Inflammatory macrophage (primary cell): ENCODE results near the gene SCAF1.
A peak's percentile ranks its signal among the peaks of the same experiment; 100 is the strongest.

Experiments used
- DNase-seq, 2 donors: peaks; one replicate each; pipeline ENCODE4 v3.0.0-alpha.2; 2020 to 2022
- total RNA-seq, 18 experiments: gene quantifications; one replicate each; lab custom pipeline; 2026; ENCODE audit warnings: mixed read lengths in 6 of 18, inconsistent platforms in 2 of 18; lab: John Stamatoyannopoulos, UW

SCAF1 gene, protein sequence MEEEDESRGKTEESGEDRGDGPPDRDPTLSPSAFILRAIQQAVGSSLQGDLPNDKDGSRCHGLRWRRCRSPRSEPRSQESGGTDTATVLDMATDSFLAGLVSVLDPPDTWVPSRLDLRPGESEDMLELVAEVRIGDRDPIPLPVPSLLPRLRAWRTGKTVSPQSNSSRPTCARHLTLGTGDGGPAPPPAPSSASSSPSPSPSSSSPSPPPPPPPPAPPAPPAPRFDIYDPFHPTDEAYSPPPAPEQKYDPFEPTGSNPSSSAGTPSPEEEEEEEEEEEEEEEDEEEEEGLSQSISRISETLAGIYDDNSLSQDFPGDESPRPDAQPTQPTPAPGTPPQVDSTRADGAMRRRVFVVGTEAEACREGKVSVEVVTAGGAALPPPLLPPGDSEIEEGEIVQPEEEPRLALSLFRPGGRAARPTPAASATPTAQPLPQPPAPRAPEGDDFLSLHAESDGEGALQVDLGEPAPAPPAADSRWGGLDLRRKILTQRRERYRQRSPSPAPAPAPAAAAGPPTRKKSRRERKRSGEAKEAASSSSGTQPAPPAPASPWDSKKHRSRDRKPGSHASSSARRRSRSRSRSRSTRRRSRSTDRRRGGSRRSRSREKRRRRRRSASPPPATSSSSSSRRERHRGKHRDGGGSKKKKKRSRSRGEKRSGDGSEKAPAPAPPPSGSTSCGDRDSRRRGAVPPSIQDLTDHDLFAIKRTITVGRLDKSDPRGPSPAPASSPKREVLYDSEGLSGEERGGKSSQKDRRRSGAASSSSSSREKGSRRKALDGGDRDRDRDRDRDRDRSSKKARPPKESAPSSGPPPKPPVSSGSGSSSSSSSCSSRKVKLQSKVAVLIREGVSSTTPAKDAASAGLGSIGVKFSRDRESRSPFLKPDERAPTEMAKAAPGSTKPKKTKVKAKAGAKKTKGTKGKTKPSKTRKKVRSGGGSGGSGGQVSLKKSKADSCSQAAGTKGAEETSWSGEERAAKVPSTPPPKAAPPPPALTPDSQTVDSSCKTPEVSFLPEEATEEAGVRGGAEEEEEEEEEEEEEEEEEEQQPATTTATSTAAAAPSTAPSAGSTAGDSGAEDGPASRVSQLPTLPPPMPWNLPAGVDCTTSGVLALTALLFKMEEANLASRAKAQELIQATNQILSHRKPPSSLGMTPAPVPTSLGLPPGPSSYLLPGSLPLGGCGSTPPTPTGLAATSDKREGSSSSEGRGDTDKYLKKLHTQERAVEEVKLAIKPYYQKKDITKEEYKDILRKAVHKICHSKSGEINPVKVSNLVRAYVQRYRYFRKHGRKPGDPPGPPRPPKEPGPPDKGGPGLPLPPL
- total RNA-seq = 6.8 to 43.1 (median 20.8) reads per million in 18 experiments

DNA sequence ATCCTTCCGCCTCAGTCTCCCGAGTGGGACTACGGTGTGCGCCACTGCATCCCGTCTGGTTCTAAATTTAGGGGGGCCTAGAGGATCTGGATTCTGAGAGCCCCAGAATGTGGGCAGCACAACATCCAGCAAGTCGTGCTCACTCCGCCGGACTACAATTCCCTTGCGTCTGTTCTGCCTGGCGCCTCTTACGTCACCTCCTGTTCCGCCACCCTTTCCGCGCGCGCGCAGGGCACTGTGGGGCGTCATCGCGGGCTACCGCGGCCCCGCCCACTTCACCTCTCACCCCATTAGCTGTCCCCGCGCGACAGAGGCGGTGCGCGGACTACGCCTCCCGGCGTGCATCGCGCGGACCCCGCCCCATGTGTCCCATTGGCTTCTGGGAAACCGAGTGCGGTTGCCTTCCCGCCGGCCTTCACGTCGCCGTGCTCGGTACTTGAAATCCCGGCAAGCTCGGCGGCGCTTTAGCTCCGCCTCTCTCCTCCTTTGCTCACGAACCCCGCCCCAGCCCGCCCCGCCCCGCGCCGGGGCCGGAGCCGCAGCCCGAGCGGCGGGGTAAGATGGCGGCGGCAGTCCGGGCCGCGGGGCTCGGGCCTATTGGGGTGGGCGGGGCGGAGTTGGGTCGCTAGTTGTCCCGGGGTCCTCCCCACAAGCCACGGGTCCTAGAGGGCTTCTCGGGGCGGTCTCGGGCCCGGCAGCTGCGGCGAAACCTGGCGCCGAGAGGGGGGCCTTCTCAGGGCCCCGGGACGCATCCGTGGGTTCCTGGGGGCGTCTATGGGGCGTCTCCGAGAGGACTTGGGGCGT, at the start of gene SCAF1:
Gene SCAF1, plus strand, starts transcription at position 522 of the 804 bp plus-strand sequence. CDS start 2,818 bp downstream, outside the sequence.
- DNase-seq = peak; percentile 100

DNA sequence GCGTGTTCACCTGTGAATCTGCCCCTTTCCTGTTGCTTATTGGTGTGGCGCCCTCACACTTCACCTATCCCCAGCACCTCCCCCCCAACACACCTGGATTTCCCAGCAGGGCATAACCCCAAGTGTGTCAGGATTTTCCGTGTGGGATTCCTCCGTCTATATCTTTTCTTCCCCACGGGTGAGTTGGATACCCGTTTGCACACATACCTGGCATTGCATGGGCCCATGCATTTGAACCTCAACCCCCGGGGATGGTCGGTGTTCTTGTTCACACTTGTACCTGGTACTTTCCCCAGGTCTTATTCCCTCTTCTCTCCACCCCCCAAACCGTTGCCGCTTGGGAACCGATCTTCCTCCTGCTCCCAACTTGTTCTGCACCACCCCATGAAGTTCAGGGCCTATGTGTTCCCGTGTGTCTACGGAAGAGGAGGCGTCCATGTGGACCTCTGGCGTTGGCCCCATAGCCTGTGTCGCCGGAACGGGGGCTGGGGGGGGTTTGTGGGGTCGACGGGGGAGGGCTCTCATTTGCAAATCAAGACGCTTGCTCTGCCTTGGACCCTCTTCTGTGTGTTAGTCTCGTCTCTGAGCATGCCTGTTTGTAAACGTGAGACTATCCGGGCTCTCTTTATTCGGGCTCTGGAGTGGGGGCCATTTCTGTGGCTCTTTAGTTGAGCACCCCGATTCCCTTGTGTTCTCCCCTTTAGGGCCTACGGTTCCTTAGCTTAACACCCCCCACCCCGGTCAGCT, 49.4 kb upstream of the SCAF1 start:
- DNase-seq = no peak

DNA sequence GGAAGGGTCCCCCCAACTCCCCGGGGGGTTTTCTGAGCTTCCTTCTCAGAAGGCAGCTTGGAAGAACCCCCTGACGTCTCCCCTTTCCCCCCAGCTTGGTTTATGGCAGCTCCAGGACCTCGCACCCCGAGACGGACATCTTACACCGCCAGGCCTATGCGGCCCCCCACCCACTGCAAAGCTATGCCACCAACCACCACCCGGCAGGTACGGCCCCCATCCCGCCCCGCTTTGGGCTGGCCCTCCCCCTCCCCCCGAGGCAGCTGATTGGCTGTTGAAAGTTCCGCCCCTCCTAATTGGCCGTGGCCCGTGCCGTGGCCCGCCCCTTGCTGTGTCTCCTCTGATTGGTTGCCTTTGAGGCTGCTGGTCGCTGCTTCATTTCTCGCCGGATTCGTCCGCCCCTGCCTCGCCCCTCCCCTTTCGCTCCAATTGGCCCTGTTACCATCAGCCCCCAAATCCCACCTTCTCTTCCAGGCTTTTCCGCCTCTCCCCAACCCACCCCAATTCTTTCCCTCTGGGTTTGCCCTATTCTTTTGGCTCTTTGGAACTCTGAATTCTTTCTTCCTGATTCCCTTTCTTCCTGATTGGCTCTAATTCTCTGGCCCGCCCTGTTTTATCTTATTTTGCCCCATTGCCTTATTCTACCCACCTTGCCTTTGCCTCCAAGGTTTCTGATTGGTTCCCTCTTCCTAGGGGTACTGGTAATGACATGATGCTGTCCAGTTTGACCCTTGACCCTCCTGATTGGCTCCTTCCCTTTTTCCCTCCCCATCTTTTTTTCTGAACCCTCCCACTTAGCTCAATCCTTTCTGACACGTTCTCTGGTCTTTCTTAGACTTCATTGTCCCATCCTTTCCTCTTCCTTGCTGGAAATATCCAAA, 48.5 kb upstream of the SCAF1 start:
- DNase-seq = peak; percentile 81 to 86

DNA sequence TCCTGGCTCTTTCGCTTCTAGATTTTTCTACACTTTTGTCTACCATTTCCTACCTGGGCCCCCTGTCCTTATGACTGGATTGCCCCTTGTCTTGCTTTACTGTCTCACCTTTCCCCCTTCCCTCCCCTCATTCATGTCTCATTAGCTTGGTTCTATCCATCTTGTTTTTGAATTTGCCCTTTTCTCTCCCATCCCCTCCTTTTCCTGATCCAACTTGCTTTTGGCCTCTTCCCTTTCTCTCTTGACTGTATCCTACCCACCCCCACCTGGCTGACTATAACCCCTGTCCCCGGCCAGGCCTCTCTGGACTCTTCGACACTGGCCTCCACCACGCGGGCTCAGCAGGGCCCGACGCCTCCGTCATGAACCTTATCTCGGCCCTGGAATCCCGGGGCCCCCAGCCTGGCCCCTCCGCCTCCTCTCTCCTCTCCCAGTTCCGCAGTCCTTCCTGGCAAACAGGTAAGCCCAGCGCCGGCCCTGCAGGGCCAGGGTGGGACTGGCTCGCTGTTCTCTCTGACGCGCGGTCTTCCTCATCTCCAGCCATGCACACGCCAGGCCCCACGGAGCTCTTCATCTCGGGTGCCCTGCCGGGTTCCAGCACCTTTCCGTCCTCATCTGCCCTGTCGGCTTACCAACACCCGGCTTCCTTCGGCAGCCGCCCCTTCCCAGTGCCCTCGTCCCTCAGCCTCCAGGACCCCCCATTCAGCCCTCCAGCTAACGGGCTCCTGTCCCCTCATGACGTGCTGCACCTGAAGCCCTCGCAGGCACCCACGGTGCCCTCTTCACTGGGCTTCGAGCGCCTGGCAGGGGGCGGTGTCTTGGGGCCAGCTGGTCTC, 47.6 kb upstream of the SCAF1 start:
- DNase-seq = no peak

DNA sequence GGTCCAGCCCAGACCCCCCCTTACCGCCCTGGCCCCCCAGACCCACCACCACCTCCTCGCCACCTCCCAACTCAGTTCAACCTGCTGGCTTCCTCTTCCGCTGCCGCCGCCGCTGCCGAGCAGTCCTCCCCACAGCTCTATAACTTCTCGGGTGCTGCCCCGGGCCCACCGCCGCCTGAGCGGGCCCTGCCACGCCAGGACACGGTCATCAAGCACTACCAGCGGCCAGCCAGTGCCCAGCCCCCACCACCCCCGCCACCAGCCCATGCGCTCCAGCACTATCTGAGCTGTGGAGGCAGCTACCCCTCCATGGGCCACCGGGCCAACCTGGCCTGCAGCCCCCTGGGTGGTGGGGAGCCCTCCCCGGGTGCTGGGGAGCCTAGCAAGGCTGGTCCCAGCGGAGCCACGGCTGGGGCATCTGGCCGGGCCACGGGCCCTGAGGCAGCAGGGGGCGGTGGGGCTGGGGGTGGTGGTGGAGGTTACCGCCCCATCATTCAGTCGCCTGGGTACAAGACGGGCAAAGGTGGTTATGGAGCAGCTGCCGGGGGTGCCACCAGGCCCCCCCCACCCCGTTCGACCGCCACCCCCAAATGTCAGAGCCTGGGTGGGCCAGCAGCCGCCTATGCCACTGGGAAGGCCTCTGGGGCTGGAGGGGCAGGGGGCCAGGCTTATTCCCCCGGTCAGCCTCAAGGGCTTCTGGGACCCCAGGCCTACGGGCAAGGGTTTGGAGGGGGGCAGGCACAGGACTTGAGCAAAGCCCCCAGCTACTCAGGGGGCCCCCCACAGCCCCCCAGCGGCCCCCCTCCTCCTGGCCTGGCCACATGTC, 46.8 kb upstream of the SCAF1 start:
- DNase-seq = no peak

DNA sequence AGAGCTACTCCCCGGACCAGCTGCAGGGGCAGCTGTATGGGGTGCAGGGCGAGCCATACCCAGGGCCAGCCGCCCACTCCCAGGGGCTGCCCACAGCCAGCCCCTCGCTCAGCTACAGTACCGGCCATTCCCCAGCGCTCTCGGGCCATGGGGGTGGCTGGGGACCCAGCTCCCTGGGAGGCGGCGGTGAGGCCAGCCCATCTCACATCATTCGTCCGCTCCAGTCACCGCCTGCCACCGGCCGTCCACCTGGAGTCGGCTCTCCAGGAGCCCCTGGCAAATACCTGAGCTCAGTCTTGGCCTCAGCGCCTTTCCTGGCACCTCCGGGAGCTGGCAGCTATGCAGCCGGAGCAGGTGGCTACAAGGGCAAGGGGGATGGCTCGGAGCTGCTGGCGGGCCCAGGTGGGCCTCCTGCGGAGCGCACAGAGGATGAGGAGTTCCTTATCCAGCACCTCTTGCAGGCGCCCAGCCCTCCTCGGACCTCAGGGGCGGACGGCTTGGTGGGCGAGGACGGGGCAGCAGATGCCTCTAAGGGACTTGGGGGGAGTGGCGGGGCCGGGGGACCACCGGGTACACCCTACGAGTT, 46.1 kb upstream of the SCAF1 start:
- no peak for DNase-seq

DNA sequence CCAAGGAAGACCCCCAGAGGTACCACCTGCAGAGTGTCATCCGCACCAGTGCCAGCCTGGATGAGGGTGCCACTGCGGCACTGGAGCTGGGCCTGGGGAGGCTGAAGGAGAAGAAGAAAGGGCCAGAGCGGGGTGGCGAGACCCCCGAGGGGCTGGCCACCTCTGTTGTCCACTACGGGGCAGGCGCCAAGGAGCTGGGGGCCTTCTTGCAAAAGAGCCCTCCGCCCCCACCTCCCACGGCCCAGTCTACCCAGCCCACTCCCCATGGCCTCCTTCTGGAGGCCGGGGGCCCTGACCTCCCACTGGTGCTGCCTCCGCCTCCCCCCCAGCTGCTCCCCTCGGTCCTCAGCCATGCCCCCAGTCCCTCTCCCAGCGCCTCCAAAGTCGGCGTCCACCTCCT, 45.6 kb upstream of the SCAF1 start:
- no peak for DNase-seq

- DNase-seq = no peak
Observed at GRCh38 chr19:49596954-49597702, 44.9 kb upstream of the SCAF1 start.

DNA sequence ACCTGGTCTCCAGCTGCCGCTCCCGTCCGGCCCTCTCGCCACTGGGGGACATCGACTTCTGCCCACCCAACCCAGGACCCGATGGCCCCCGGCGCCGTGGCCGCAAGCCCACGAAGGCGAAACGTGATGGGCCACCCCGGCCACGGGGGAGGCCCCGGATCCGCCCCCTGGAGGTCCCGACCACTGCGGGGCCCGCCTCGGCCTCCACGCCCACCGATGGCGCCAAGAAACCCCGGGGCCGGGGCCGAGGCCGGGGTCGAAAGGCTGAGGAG, 44.4 kb upstream of the SCAF1 start:
- no peak for DNase-seq

DNA sequence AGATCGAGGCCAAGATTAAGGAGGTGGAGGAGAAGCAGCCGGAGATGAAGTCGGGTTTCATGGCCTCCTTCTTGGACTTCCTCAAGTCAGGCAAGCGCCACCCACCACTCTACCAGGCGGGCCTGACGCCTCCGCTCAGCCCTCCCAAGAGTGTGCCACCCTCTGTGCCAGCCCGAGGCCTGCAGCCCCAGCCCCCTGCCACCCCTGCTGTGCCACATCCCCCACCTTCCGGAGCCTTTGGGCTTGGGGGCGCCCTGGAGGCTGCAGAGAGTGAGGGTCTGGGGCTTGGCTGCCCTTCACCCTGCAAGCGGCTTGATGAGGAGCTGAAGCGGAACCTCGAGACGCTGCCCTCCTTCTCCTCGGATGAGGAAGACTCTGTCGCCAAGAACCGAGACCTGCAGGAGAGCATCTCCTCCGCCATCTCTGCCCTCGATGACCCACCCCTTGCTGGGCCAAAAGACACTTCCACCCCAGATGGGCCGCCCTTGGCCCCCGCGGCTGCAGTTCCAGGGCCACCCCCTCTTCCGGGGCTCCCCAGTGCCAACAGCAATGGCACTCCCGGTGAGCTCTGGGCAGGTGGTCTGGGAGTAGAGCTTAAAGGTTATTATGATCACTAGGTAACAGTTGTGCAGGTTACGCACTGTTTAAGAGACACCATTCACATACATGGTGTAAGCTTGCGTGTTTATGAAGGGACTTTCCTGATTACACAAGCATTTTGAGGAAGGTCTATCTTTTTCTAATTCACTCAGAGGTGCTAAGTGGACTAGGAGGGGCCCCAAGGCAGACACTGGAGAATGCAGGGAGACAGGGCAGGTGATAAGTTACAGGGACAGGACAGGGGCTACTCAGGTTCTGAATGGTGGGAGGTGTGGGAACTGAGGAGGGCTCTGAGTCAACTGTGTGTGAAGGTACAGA, 42.4 kb upstream of the SCAF1 start:
- peak; percentile 28 to 58 for DNase-seq

DNA sequence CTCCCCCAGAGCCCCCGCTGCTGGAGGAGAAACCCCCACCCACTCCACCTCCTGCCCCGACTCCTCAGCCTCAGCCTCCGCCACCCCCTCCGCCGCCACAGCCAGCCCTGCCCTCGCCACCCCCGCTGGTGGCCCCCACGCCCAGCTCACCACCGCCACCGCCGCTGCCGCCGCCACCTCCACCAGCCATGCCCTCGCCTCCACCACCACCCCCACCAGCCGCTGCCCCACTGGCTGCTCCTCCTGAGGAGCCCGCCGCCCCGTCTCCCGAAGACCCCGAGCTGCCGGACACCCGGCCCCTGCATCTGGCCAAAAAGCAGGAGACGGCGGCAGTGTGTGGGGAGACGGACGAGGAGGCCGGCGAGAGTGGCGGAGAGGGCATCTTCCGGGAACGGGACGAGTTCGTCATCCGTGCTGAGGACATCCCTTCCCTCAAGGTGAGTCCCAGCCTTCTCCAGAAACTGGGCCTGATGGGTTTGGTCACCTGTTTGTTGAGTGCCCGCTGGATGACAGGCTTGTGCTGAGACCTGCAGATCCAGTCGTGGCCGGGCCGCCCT, 40.4 kb upstream of the SCAF1 start:
- no peak for DNase-seq

DNA sequence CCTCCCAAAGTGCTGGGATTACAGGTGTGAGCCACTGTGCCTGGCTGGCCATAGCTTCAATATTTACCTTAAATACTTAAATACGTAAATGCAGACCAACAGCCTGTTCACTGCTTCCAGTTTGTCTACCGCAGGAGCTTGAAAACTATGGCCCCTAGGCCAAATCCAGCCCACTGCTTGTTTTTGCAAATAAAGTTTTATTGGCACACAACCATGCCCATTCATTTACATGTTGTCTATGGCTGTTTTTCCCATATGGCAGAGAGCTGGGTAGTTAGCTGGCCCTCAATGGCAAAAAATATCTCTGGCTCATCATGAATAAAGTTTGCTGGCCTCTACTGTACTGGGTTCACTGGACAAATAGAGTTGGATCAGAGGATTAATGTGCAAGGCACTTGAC, 39.2 kb upstream of the SCAF1 start:
- no peak for DNase-seq

- DNase-seq = no peak
Observed at GRCh38 chr19:49605605-49606004, 36.4 kb upstream of the SCAF1 start.

- DNase-seq = no peak
Observed at GRCh38 chr19:49609499-49610092, 32.4 kb upstream of the SCAF1 start.

GRCh38 chr19:49613374-49613773, 28.6 kb upstream of the SCAF1 start:
- DNase-seq = peak; percentile 16 to 64
